ENCODE measurements around the gene HOXA2. TPM values are rescaled to one million over a fixed set of nuclear protein-coding genes. Genes with fewer than 3 reads are reported as not detected.

HOXA2 gene
- total RNA-seq, 1 donor from 2014 or later, result not detected

DNA sequence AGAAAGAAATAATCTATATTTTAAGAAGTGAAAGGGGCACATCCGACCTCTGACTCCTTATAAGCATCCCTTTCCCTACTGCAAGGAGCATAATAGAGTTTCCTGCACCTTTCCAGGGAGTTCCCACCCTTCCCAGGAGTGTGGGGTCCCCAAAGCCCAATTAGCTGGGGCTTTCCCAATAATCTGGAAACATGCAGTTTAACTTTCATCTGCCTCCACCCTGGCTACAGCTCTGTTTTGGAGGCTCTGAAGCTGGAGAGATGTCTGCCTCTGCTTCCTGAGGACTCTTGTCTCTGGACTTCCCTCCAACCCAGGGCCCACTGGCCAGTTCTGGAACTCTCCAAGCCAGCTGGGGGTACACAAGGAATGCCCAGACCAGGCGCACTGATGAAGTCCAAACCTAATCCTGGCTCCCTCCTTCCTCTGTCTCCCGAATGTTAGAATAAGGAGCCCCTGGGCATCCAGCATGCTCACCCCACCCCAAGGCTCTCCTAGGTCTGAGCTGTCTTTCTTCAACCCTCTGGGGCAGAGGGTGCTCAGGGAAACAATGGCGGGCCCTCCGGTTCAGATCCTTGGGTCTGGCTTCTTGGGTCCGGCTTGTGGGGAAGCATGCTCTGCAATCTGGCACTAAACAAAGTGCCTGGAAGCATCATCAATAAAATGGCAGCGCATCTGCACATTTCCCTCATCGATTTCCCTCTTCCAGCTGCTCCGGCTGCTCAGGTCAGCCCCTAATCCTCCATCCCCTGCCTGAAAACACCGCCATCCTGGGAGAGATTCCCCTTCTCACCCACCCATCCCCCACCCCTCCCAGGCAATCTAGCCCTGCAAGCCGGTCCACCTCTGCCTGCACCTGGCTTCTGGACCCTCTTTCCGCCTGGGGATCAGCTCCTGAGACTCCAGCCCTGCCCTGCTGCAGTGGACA, 14.7 kb upstream of the HOXA2 start:
- H3K27me3 Mint-ChIP-seq (ENCODE audit: unreplicated experiment), result peaks cover 43% of the 10 kb centered on the region
- H3K4me1 Mint-ChIP-seq (ENCODE audit: low read depth, unreplicated experiment), result no peaks in the 10 kb centered on the region
- H3K4me3 Mint-ChIP-seq (ENCODE audit: unreplicated experiment), result no peak overlapping the region
- no peaks in the 10 kb centered on the region for H3K36me3 Mint-ChIP-seq (ENCODE audit: unreplicated experiment)
- TF ChIP-seq, protein P1, sequence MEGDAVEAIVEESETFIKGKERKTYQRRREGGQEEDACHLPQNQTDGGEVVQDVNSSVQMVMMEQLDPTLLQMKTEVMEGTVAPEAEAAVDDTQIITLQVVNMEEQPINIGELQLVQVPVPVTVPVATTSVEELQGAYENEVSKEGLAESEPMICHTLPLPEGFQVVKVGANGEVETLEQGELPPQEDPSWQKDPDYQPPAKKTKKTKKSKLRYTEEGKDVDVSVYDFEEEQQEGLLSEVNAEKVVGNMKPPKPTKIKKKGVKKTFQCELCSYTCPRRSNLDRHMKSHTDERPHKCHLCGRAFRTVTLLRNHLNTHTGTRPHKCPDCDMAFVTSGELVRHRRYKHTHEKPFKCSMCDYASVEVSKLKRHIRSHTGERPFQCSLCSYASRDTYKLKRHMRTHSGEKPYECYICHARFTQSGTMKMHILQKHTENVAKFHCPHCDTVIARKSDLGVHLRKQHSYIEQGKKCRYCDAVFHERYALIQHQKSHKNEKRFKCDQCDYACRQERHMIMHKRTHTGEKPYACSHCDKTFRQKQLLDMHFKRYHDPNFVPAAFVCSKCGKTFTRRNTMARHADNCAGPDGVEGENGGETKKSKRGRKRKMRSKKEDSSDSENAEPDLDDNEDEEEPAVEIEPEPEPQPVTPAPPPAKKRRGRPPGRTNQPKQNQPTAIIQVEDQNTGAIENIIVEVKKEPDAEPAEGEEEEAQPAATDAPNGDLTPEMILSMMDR (IDR thresholded peaks at IDR 0.05; ENCODE audit: partially characterized antibody, unreplicated experiment), result no peak
- no peak for DNase-seq
- H3K9me3 Mint-ChIP-seq (ENCODE audit: unreplicated experiment), result peaks cover 7% of the 10 kb centered on the region
- H3K27ac Mint-ChIP-seq (ENCODE audit: unreplicated experiment), result no peak overlapping the region

DNA sequence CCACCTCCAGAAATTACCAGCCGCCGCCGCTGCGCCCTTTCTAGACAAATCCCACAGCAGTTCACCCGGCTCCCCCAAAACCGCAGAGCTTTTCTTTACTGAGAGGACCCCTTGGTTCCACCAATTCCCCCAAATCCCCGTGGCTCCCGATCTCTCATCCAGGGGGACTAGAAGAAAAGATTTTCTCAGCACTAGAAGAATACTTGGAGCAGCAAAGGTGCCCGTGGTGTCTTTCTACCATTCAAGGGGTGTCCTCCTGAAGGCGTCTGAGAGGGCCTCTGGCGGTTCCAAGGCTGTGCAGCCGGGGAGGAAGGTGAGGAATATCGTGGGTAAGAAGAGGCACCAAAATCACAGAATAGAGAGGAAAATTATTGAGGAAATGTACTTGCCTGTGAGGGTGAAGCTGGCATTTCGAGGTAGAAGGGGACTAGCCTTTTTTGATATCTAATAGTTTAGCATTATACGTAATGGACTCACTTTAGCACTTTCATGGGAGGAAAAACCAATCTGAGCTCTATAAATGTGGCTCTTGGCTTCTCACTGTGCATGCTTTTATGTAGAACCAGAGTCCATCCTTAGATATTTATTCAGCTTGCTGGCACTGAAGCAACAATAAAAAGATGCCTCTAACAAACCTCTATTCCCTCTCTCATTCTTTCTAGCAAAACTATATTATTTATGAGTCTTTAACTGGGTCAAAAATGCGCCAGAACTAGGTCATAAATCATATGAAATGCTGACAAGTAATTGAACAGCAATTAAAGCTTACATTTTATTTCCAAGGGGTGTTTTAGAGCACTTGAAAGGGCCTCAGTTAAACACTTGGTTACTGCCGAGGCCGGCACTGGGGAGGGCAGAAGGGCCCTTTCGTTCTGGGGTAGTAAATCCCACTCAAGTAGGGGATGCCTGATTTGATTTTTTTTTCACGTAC, 13.8 kb upstream of the HOXA2 start:
- Mint-ChIP-seq H3K4me1 (ENCODE audit: low read depth, unreplicated experiment) (no peaks in the 10 kb centered on the region), H3K27ac (ENCODE audit: unreplicated experiment) (no peak overlapping the region), H3K4me3 (ENCODE audit: unreplicated experiment) (no peak overlapping the region), H3K27me3 (ENCODE audit: unreplicated experiment) (peaks cover 49% of the 10 kb centered on the region), H3K9me3 (ENCODE audit: unreplicated experiment) (peaks cover 6% of the 10 kb centered on the region), H3K36me3 (ENCODE audit: unreplicated experiment) (no peaks in the 10 kb centered on the region)
- TF ChIP-seq, protein P1 (IDR thresholded peaks at IDR 0.05; ENCODE audit: partially characterized antibody, unreplicated experiment), result no peak
- no peak for DNase-seq

DNA sequence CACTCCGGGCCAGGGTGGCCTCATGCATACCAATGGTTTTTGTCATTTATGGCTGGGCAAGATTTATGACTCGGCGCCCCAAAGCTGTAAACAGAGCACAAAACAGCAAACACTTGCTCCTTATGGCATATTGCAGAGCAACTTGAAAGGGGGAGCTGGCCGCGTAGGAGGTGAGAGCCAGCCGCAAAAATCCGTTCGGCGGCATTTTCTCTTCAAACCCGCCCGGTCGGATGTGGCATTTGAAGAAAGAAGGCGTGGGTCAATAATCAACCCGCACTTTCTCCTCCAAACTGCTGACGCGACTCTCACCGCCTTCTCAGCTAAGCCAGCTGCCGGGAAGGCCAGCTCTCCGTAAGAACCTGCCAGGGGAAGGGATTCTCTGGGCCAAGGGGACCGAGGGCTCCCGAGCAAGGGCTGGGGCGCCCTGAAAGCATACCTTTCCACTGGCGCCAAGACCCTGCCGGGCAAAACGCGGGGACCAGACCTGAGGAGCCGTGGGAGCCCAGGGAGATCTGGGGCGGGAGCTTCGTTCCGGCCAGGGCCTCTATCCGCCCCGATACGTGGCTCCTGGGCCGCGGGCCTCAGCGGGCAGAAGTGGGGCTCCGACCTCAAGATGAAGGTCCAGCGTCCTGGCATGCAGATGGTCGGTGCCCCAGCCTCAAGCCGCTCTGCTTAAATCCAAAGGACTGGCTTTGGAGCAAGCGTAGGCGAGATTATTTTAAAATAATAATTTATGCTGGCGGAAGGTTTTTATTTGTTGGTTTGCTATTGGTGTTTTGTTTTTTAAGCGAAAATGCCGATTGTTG, 12.9 kb upstream of the HOXA2 start:
- Mint-ChIP-seq H3K4me3 (ENCODE audit: unreplicated experiment) (no peak overlapping the region), H3K36me3 (ENCODE audit: unreplicated experiment) (no peaks in the 10 kb centered on the region), H3K27ac (ENCODE audit: unreplicated experiment) (no peak overlapping the region), H3K4me1 (ENCODE audit: low read depth, unreplicated experiment) (peaks cover 3% of the 10 kb centered on the region), H3K9me3 (ENCODE audit: unreplicated experiment) (peaks cover 9% of the 10 kb centered on the region), H3K27me3 (ENCODE audit: unreplicated experiment) (peaks cover 51% of the 10 kb centered on the region)
- TF ChIP-seq, protein P1 (IDR thresholded peaks at IDR 0.05; ENCODE audit: partially characterized antibody, unreplicated experiment), result no peak
- DNase-seq, result no peak

DNA sequence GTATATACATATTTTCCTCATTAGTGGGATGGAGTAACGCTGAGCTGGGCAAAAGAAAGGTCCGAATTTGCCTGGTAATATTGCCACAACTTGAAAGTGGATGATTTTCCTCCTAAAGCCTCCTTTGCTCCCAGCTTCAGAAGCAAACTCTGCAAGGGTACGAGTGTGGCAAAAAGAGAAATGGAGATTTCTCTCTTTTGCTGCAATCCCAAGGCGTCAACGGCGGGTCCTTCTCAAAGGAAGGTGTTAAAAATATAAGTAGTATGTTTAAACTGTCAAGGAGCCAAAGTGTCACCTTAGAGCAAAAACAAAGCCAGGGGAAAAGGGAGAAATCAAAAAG, 12.4 kb upstream of the HOXA2 start:
- Mint-ChIP-seq H3K27ac (ENCODE audit: unreplicated experiment) (no peak overlapping the region), H3K4me1 (ENCODE audit: low read depth, unreplicated experiment) (peaks cover 3% of the 10 kb centered on the region), H3K36me3 (ENCODE audit: unreplicated experiment) (no peaks in the 10 kb centered on the region), H3K4me3 (ENCODE audit: unreplicated experiment) (no peak overlapping the region), H3K9me3 (ENCODE audit: unreplicated experiment) (peaks cover 9% of the 10 kb centered on the region), H3K27me3 (ENCODE audit: unreplicated experiment) (peaks cover 53% of the 10 kb centered on the region)
- DNase-seq, result no peak
- TF ChIP-seq, protein P1 (IDR thresholded peaks at IDR 0.05; ENCODE audit: partially characterized antibody, unreplicated experiment), result no peak

Data from glutamatergic neuron (in vitro differentiated cells).